Esophagus muscularis mucosa (tissue), 4 donors: ENCODE results near the gene DNM3. TPM values are rescaled to one million over a fixed set of nuclear protein-coding genes. Genes with fewer than 3 reads are reported as not detected.

ENCODE experiments used
- DNase-seq: peaks from one replicate; pipeline ENCODE4 v3.0.0-alpha.2; 2017; ENCODE audit errors: extremely low spot score
- H3K27ac ChIP-seq, 4 donors: fragments of 200-600 bp; sonication (generic); replicated peaks in 1 of 4; 1 replicate in 3 of 4; 2 replicates in 1 of 4; pipeline ENCODE4 v1.5.1; 2016 to 2019; ENCODE audit warnings: mild to moderate bottlenecking in 1 of 4
- H3K27me3 ChIP-seq, 4 donors: fragments of 200-600 bp; sonication (generic); one replicate each; pipeline versions ENCODE4 v1.5.1 to v1.6.0; 2016 to 2019
- H3K36me3 ChIP-seq, 4 donors: fragments of 200-600 bp; sonication (generic); one replicate each; pipeline ENCODE4 v1.5.1; 2016 to 2019
- H3K4me1 ChIP-seq, 4 donors: fragments of 200-600 bp; sonication (generic); one replicate each; pipeline ENCODE4 v1.5.1; 2016 to 2019
- H3K4me3 ChIP-seq, 4 donors: fragments of 200-600 bp; sonication (generic); 1 replicate in 2 of 4; 2 replicates in 2 of 4; pipeline ENCODE4 v1.5.1; 2016 to 2019; ENCODE audit warnings: mild to moderate bottlenecking in 4 of 4, moderate library complexity in 1 of 4
- H3K9me3 ChIP-seq, 4 donors: fragments of 200-600 bp; sonication (generic); 1 replicate in 3 of 4; 2 replicates in 1 of 4; pipeline ENCODE4 v1.5.1; 2016 to 2019
- EP300 ChIP-seq: sonication (generic); formaldehyde crosslinking; IDR thresholded peaks from one replicate; pipeline ENCODE4 v1.6.1; 2017; ENCODE audit warnings: antibody characterized with exemption
- POLR2A ChIP-seq: fragments of 450-650 bp; IDR thresholded peaks from one replicate; pipeline ENCODE4 v1.6.1; 2017; ENCODE audit warnings: antibody characterized with exemption, moderate library complexity, mild to moderate bottlenecking, low read depth
- POLR2AphosphoS5 ChIP-seq, 2 donors: sonication (generic); formaldehyde crosslinking; IDR thresholded peaks; one replicate each; pipeline ENCODE4 v1.6.1; 2017; ENCODE audit warnings: antibody characterized with exemption in 2 of 2
- WGBS: methylation state at CpG from one replicate; pipeline ENCODE4 v1.1.5; 2018; 5-methylcytosine and 5-hydroxymethylcytosine counted together
- intact Hi-C: fragments of 100-400 bp; cut with DNase I; formaldehyde crosslinking; loops from one replicate; pipeline ENCODE4 v1.15.1; 2023
- total RNA-seq, 4 donors: library from RNA; depleted of rRNA; stranded (reverse); fragments of >200 nt; gene quantifications; one replicate each; pipeline versions ENCODE4 v1.1.0 to v1.2.1, GENCODE V29; 2016
- TF ChIP-seq, protein P1 (sequence below), 3 experiments: fragments of 200-600 bp in 2 of 3; fragments of 450-650 bp in 1 of 3; sonication (generic) in 2 of 3; IDR thresholded peaks; one replicate each; pipeline ENCODE4 v1.5.1; 2017 to 2019; ENCODE audit warnings: antibody characterized with exemption in 3 of 3, mild to moderate bottlenecking in 2 of 3, moderate library complexity in 1 of 3

The DNM3 gene
- total RNA-seq, 4 donors from 2014 or later = 3.3 to 6.4 (median 3.9) TPM

DNA sequence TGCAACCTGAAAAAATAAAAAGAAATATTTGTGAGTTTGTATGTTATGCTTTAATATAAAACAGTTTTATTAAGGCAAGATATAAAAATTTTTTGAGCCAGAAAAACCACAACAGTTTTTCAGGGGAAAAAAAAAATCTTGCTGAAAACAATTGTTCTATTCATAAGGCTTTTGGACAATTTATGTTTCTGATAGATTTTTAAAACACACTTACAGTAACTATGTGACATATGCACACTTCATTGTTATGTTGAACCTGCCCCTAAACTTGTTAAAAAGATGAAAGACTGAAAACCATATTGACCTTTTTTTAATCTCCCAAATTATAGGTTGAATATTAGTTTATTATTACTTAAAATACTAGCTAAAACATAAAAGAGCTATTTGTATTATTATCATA is 299.3 kb downstream of the DNM3 start:
- Histone ChIP-seq H3K4me1 (peaks cover 0 to 29% (median 22%) of the 10 kb centered on the region in 4 donors), H3K27me3 (no peaks in the 10 kb centered on the region), H3K27ac (peak overlapping the region; percentile 85 to 88 (median 86)), H3K4me3 (peak overlapping the region; percentile 54 to 68 (median 62)), H3K36me3 (no peaks in the 10 kb centered on the region), H3K9me3 (no peaks in the 10 kb centered on the region)
- no peak for TF ChIP-seq POLR2AphosphoS5 (IDR thresholded peaks at IDR 0.05)
- TF ChIP-seq, protein P1, sequence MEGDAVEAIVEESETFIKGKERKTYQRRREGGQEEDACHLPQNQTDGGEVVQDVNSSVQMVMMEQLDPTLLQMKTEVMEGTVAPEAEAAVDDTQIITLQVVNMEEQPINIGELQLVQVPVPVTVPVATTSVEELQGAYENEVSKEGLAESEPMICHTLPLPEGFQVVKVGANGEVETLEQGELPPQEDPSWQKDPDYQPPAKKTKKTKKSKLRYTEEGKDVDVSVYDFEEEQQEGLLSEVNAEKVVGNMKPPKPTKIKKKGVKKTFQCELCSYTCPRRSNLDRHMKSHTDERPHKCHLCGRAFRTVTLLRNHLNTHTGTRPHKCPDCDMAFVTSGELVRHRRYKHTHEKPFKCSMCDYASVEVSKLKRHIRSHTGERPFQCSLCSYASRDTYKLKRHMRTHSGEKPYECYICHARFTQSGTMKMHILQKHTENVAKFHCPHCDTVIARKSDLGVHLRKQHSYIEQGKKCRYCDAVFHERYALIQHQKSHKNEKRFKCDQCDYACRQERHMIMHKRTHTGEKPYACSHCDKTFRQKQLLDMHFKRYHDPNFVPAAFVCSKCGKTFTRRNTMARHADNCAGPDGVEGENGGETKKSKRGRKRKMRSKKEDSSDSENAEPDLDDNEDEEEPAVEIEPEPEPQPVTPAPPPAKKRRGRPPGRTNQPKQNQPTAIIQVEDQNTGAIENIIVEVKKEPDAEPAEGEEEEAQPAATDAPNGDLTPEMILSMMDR (IDR thresholded peaks at IDR 0.05) = no peak
- no peak for TF ChIP-seq EP300
- TF ChIP-seq POLR2A = no peak
- DNase-seq = no peak
- intact Hi-C loops = loop anchor here (5.0 kb wide), 1 partner anchor 392 kb away; the partner anchor contains the start of gene SUCO

DNA sequence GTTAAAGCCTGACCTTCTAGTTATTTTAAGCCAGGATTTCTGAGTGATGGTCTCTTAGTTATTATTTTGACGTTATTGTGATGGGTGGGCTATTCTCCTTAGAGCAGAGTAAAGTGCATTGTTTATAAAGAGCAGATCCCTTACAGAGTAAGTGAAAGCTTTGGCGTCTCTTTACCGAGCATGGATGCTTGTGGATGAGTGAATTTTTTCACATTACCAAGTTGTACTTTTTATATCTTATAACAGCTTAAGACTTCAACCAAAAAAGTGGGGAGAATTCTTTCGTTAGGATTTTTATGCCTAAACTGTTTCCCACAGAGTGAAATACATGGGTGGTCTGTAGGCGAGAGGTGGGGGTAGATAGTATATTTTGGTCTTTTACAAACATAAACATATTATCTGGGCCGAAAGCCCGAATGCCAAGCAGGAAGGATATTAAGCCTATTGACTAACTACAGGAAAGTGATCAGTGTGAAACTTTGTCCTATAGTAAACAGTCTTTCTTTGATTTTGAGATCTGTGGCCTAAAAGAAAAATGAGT is 300.1 kb downstream of the DNM3 start:
- intact Hi-C loops = loop anchor here (5.0 kb wide), 1 partner anchor 391 kb away; the partner anchor contains the start of gene SUCO
- H3K27ac ChIP-seq = peak overlapping the region; percentile 85 to 88 (median 86)
- peak overlapping the region; percentile 54 to 68 (median 62) for H3K4me3 ChIP-seq
- no peaks in the 10 kb centered on the region for H3K27me3 ChIP-seq
- peaks cover 0 to 37% (median 27%) of the 10 kb centered on the region in 4 donors for H3K4me1 ChIP-seq
- TF ChIP-seq EP300 (no peak), POLR2A (no peak), POLR2AphosphoS5 (IDR thresholded peaks at IDR 0.05) (no peak)
- TF ChIP-seq, protein P1 (IDR thresholded peaks at IDR 0.05) = no peak
- no peaks in the 10 kb centered on the region for H3K36me3 ChIP-seq
- WGBS = 23% methylated on average over 7 of the region's 7 CpGs
- no peak for DNase-seq
- no peaks in the 10 kb centered on the region for H3K9me3 ChIP-seq

- no peaks in the 10 kb centered on the region for H3K27me3 ChIP-seq
- no peaks in the 10 kb centered on the region for H3K9me3 ChIP-seq
- H3K36me3 ChIP-seq = no peaks in the 10 kb centered on the region
- 37% methylated on average over 5 of the region's 5 CpGs for WGBS
- peak overlapping the region; percentile 54 to 68 (median 62) for H3K4me3 ChIP-seq
- DNase-seq = no peak
- peaks cover 0 to 37% (median 27%) of the 10 kb centered on the region in 4 donors for H3K4me1 ChIP-seq
- intact Hi-C loops = loop anchor here (5.0 kb wide), 1 partner anchor 390 kb away; the partner anchor contains the start of gene SUCO
- peak overlapping the region; percentile 85 to 88 (median 86) for H3K27ac ChIP-seq
- TF ChIP-seq POLR2AphosphoS5 (IDR thresholded peaks at IDR 0.05) (no peak), EP300 (no peak), POLR2A (no peak)
- TF ChIP-seq, protein P1 (IDR thresholded peaks at IDR 0.05) = no peak
These were observed 301.0 kb downstream of the DNM3 start for GRCh38 chr1:172142324-172142723.

- TF ChIP-seq POLR2AphosphoS5 (IDR thresholded peaks at IDR 0.05) (peak in 1 of 2 donors; percentile 5), EP300 (no peak)
- Histone ChIP-seq H3K36me3 (no peaks in the 10 kb centered on the region), H3K27ac (peak overlapping the region; percentile 85 to 88 (median 86)), H3K9me3 (no peaks in the 10 kb centered on the region), H3K4me1 (peaks cover 0 to 35% (median 27%) of the 10 kb centered on the region in 4 donors), H3K27me3 (no peaks in the 10 kb centered on the region), H3K4me3 (peak overlapping the region; percentile 54 to 68 (median 62))
- intact Hi-C loops = loop anchor here (2.0 to 5.0 kb wide), 2 partner anchors 255 to 389 kb away; partner anchors contain the start of gene SUCO
- DNase-seq = no peak
- WGBS = 15% methylated on average over 3 of the region's 3 CpGs
These were observed 302.2 kb downstream of the DNM3 start for GRCh38 chr1:172143384-172144055.

GRCh38 chr1:172144445-172145061 is 303.3 kb downstream of the DNM3 start:
- TF ChIP-seq POLR2AphosphoS5 (IDR thresholded peaks at IDR 0.05) = peak; percentile 92 to 97
- no peak for TF ChIP-seq EP300
- TF ChIP-seq POLR2A = peak; percentile 23
- DNase-seq = peak; percentile 94
- Histone ChIP-seq H3K36me3 (no peaks in the 10 kb centered on the region), H3K4me1 (peaks cover 0 to 27% (median 23%) of the 10 kb centered on the region in 4 donors), H3K9me3 (no peaks in the 10 kb centered on the region), H3K27ac (peak overlapping the region; percentile 85 to 88 (median 86)), H3K27me3 (no peaks in the 10 kb centered on the region), H3K4me3 (peak overlapping the region; percentile 54 to 68 (median 62))
- intact Hi-C loops = loop anchor here (2.0 to 5.0 kb wide), 2 partner anchors 254 to 388 kb away; partner anchors contain the start of gene SUCO
- WGBS = 27% methylated on average over 13 of the region's 13 CpGs
